IMR-90 (cell line): Measurements from ENCODE around the gene CLDN7.

Source experiments
- POLR2A ChIP-seq: IDR thresholded peaks from 2 replicates; pipeline ENCODE4 v1.6.1; 2012; ENCODE audit warnings: mild to moderate bottlenecking, low read depth, low read length
- TF ChIP-seq, protein P1 (sequence below): conservative IDR thresholded peaks from 2 replicates; pipeline ENCODE4 v1.5.1; 2012; ENCODE audit warnings: mild to moderate bottlenecking, low read depth, low read length, improper control_type of control experiment

- TF ChIP-seq, protein P1, sequence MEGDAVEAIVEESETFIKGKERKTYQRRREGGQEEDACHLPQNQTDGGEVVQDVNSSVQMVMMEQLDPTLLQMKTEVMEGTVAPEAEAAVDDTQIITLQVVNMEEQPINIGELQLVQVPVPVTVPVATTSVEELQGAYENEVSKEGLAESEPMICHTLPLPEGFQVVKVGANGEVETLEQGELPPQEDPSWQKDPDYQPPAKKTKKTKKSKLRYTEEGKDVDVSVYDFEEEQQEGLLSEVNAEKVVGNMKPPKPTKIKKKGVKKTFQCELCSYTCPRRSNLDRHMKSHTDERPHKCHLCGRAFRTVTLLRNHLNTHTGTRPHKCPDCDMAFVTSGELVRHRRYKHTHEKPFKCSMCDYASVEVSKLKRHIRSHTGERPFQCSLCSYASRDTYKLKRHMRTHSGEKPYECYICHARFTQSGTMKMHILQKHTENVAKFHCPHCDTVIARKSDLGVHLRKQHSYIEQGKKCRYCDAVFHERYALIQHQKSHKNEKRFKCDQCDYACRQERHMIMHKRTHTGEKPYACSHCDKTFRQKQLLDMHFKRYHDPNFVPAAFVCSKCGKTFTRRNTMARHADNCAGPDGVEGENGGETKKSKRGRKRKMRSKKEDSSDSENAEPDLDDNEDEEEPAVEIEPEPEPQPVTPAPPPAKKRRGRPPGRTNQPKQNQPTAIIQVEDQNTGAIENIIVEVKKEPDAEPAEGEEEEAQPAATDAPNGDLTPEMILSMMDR = no peak
- no peak; the same call in 1 of the 2 replicates for TF ChIP-seq POLR2A
Observed at GRCh38 chr17:7234083-7234951, 28.0 kb downstream of the CLDN7 start, which contains the start of gene DVL2.
